Astrocyte (in vitro differentiated cells and primary cell): ENCODE measurements around the gene IFNLR1. TPM values are rescaled to one million over a fixed set of nuclear protein-coding genes. Genes with fewer than 3 reads are reported as not detected.

Experiments
- DNase-seq: peaks from one replicate; pipeline ENCODE4 v3.0.0-alpha.2; 2010; ENCODE audit warnings: low read depth
- FAIRE-seq: peaks from 2 replicates; lab custom pipeline; 2011; peaks lifted over from hg19 to GRCh38; lab: Jason Lieb, UNC
- H2AFZ ChIP-seq: 2 replicates; pipeline ENCODE4 v1.6.0; 2012; ENCODE audit warnings: low read depth, low read length, inconsistent platforms
- H3K27ac ChIP-seq: 2 replicates; pipeline ENCODE4 v1.5.1; 2011; ENCODE audit warnings: low read depth, low read length, inconsistent platforms
- H3K27me3 ChIP-seq: 2 replicates; pipeline ENCODE4 v1.6.0; 2011; ENCODE audit warnings: low read length, inconsistent platforms; ENCODE audit not compliant: insufficient read depth
- H3K36me3 ChIP-seq: 2 replicates; pipeline ENCODE4 v1.5.1; 2011; ENCODE audit warnings: low read length, inconsistent platforms; ENCODE audit not compliant: insufficient read depth
- H3K4me1 ChIP-seq: 2 replicates; pipeline ENCODE4 v1.5.1; 2011; ENCODE audit warnings: low read length, inconsistent platforms; ENCODE audit not compliant: insufficient read depth
- H3K4me2 ChIP-seq: 2 replicates; pipeline ENCODE4 v1.6.0; 2012; ENCODE audit warnings: low read length, inconsistent platforms
- H3K4me3 ChIP-seq: 2 replicates; pipeline ENCODE4 v1.5.1; 2011; ENCODE audit warnings: low read depth, mild to moderate bottlenecking, low read length, inconsistent platforms; ENCODE audit not compliant: insufficient read depth
- H3K79me2 ChIP-seq: 2 replicates; pipeline ENCODE4 v1.6.0; 2012; ENCODE audit warnings: mild to moderate bottlenecking, low read length, inconsistent platforms; ENCODE audit not compliant: insufficient read depth
- H3K9ac ChIP-seq: 2 replicates; pipeline ENCODE4 v1.6.0; 2012; ENCODE audit warnings: mild to moderate bottlenecking, low read length, inconsistent platforms
- H3K9me3 ChIP-seq: 2 replicates; pipeline ENCODE4 v1.5.1; 2012; ENCODE audit warnings: low read depth, mild to moderate bottlenecking, low read length, inconsistent platforms; ENCODE audit not compliant: insufficient read depth
- H4K20me1 ChIP-seq: 2 replicates; pipeline ENCODE4 v1.6.0; 2012; ENCODE audit warnings: low read length, inconsistent platforms; ENCODE audit not compliant: insufficient read depth
- H3K27ac Mint-ChIP-seq: one replicate; pipeline ENCODE4 v1.8.0; 2021; ENCODE audit warnings: mild to moderate bottlenecking, mixed read lengths; ENCODE audit not compliant: unreplicated experiment
- H3K27me3 Mint-ChIP-seq: one replicate; pipeline ENCODE4 v1.8.0; 2021; ENCODE audit warnings: low read depth, mixed read lengths; ENCODE audit not compliant: unreplicated experiment
- H3K36me3 Mint-ChIP-seq: one replicate; pipeline ENCODE4 v1.8.0; 2021; ENCODE audit warnings: low read depth, mixed read lengths; ENCODE audit not compliant: unreplicated experiment
- H3K4me1 Mint-ChIP-seq: one replicate; pipeline ENCODE4 v1.8.0; 2021; ENCODE audit warnings: low read depth, mixed read lengths; ENCODE audit not compliant: unreplicated experiment
- H3K4me3 Mint-ChIP-seq: one replicate; pipeline ENCODE4 v1.8.0; 2021; ENCODE audit warnings: mild to moderate bottlenecking, moderate library complexity, mixed read lengths; ENCODE audit not compliant: unreplicated experiment
- H3K9me3 Mint-ChIP-seq: one replicate; pipeline ENCODE4 v1.8.0; 2021; ENCODE audit warnings: mild to moderate bottlenecking, mixed read lengths; ENCODE audit not compliant: unreplicated experiment
- CTCF ChIP-seq: IDR thresholded peaks from 2 replicates; pipeline ENCODE4 v1.5.1; 2011; ENCODE audit warnings: low read depth, mild to moderate bottlenecking, inconsistent platforms, low read length, moderate library complexity; ENCODE audit not compliant: insufficient read depth
- EZH2 ChIP-seq: IDR thresholded peaks from 2 replicates; pipeline ENCODE4 v1.6.1; 2012; ENCODE audit warnings: mild to moderate bottlenecking, low read length, inconsistent platforms; ENCODE audit not compliant: insufficient read depth
- total RNA-seq: library from RNA; stranded (reverse); gene quantifications from 2 replicates; pipeline ENCODE4 v1.2.1, GENCODE V29; 2021

The IFNLR1 gene
- total RNA-seq, 1 donor from 2014 or later: 1.5 TPM

- no peak overlapping the region for H3K9ac ChIP-seq
- no peak overlapping the region for H2AFZ ChIP-seq
- no peaks in the 10 kb centered on the region for H3K4me1 ChIP-seq
- H3K79me2 ChIP-seq: no peaks in the 10 kb centered on the region
- Mint-ChIP-seq H3K9me3 (no peaks in the 10 kb centered on the region), H3K27ac (no peak overlapping the region), H3K4me1 (peaks cover 2% of the 10 kb centered on the region), H3K27me3 (peaks cover 19% of the 10 kb centered on the region), H3K4me3 (no peak overlapping the region), H3K36me3 (no peaks in the 10 kb centered on the region)
- H3K4me2 ChIP-seq: no peak overlapping the region
- no peaks in the 10 kb centered on the region for H3K9me3 ChIP-seq
- FAIRE-seq (no peak), DNase-seq (no peak)
- no peaks in the 10 kb centered on the region for H3K36me3 ChIP-seq
- TF ChIP-seq EZH2: no peak
- TF ChIP-seq CTCF: no peak
- no peaks in the 10 kb centered on the region for H3K27me3 ChIP-seq
- no peak overlapping the region for H3K4me3 ChIP-seq
- no peaks in the 10 kb centered on the region for H4K20me1 ChIP-seq
- H3K27ac ChIP-seq: no peak overlapping the region
Observed at GRCh38 chr1:24206516-24207394, 19.7 kb upstream of the IFNLR1 start.

- H3K4me3 ChIP-seq: no peak overlapping the region
- H3K4me1 ChIP-seq: no peaks in the 10 kb centered on the region
- no peak for FAIRE-seq
- peaks cover 19% of the 10 kb centered on the region for H3K27me3 Mint-ChIP-seq
- H3K9ac ChIP-seq: no peak overlapping the region
- no peak overlapping the region for H3K4me2 ChIP-seq
- H4K20me1 ChIP-seq: no peaks in the 10 kb centered on the region
- TF ChIP-seq CTCF (no peak), EZH2 (no peak)
- H3K4me3 Mint-ChIP-seq: no peak overlapping the region
- H3K4me1 Mint-ChIP-seq: peaks cover 2% of the 10 kb centered on the region
- no peak for DNase-seq
- H3K27me3 ChIP-seq: no peaks in the 10 kb centered on the region
- H3K79me2 ChIP-seq: no peaks in the 10 kb centered on the region
- no peak overlapping the region for H3K27ac Mint-ChIP-seq
- H2AFZ ChIP-seq: no peak overlapping the region
- no peaks in the 10 kb centered on the region for H3K36me3 ChIP-seq
- no peaks in the 10 kb centered on the region for H3K36me3 Mint-ChIP-seq
- no peaks in the 10 kb centered on the region for H3K9me3 Mint-ChIP-seq
- no peaks in the 10 kb centered on the region for H3K9me3 ChIP-seq
- H3K27ac ChIP-seq: no peak overlapping the region
Observed at GRCh38 chr1:24206083-24206464, 19.0 kb upstream of the IFNLR1 start.
